K562 (cell line): ENCODE measurements around the gene TLR2.

Experiments used
- FOXJ3 ChIP-seq: sonication (generic); formaldehyde crosslinking; IDR thresholded peaks from 2 replicates; pipeline ENCODE4 v1.4.0; 2020; ENCODE audit warnings: mild to moderate bottlenecking, missing genetic modification reagents
- FOXK2 ChIP-seq, 2 experiments: fragments of 450-650 bp; IDR thresholded peaks in 1 of 2; conservative IDR thresholded peaks in 1 of 2; 2 replicates each; pipeline ENCODE4 v1.6.1; 2016; ENCODE audit warnings: low read depth in 2 of 2, mild to moderate bottlenecking in 1 of 2
- GTF2B ChIP-seq: IDR thresholded peaks from 2 replicates; pipeline ENCODE4 v1.6.1; 2011; ENCODE audit not compliant: insufficient read length; ENCODE audit errors: extremely low read depth
- KDM4B ChIP-seq, 2 experiments: fragments of 450-650 bp in 1 of 2; sonication (generic) in 1 of 2; IDR thresholded peaks; 2 replicates each; pipeline ENCODE4 v1.6.1; 2016 to 2017; ENCODE audit warnings: borderline replicate concordance in 2 of 2, antibody characterized with exemption in 1 of 2, low read depth in 1 of 2, mild to moderate bottlenecking in 1 of 2
- MXD1 ChIP-seq: fragments of 250-450 bp; sonication (Bioruptor Pico); IDR thresholded peaks from 2 replicates; pipeline ENCODE4 v1.8.0; 2021; ENCODE audit warnings: borderline replicate concordance, mild to moderate bottlenecking, moderate library complexity; ENCODE audit not compliant: poor library complexity, severe bottlenecking
- NCOR1 ChIP-seq: fragments of 450-650 bp; IDR thresholded peaks from 2 replicates; pipeline ENCODE4 v1.6.1; 2016; ENCODE audit warnings: mild to moderate bottlenecking, moderate library complexity
- NFE2L1 ChIP-seq: fragments of 450-650 bp; IDR thresholded peaks from 2 replicates; pipeline ENCODE4 v1.6.1; 2016; ENCODE audit warnings: missing genetic modification characterization, low read depth, mild to moderate bottlenecking, missing compliant biosample characterization, moderate library complexity, borderline replicate concordance
- SAFB ChIP-seq: fragments of 200-400 bp; formaldehyde crosslinking; IDR thresholded peaks from 2 replicates; pipeline ENCODE4 v1.6.1; 2017; ENCODE audit warnings: low read depth, low read length, borderline replicate concordance
- SIX5 ChIP-seq, 2 experiments: IDR thresholded peaks; 2 replicates each; pipeline ENCODE4 v1.6.1; 2011; ENCODE audit warnings: low read length in 2 of 2, borderline replicate concordance in 1 of 2, low read depth in 1 of 2, mild to moderate bottlenecking in 1 of 2, moderate library complexity in 1 of 2; ENCODE audit not compliant: insufficient read depth in 1 of 2
- ZNF24 ChIP-seq: fragments of 450-650 bp; IDR thresholded peaks from 2 replicates; pipeline ENCODE4 v1.6.1; 2016
- TF ChIP-seq, protein P1 (sequence below): fragments of 450-650 bp; IDR thresholded peaks from 2 replicates; pipeline ENCODE4 v1.6.1; 2017; ENCODE audit warnings: mild to moderate bottlenecking, moderate library complexity
- TF ChIP-seq, protein P2 (sequence below): sonication (generic); formaldehyde crosslinking; IDR thresholded peaks from 2 replicates; pipeline ENCODE4 v1.5.0; 2020; ENCODE audit warnings: missing genetic modification reagents
- TF ChIP-seq, protein P3 (sequence below): sonication (generic); formaldehyde crosslinking; IDR thresholded peaks from 2 replicates; pipeline ENCODE4 v1.8.1; 2023; ENCODE audit warnings: mild to moderate bottlenecking, missing genetic modification reagents

- TF ChIP-seq NFE2L1, result no peak
- no peak for TF ChIP-seq FOXK2 (conservative IDR thresholded peaks at IDR 0.05 in 1 of 2, IDR thresholded peaks at IDR 0.05 in 1 of 2; ENCODE audit: low read depth in 2 of 2)
- TF ChIP-seq NCOR1, result no peak
- TF ChIP-seq, protein P1, sequence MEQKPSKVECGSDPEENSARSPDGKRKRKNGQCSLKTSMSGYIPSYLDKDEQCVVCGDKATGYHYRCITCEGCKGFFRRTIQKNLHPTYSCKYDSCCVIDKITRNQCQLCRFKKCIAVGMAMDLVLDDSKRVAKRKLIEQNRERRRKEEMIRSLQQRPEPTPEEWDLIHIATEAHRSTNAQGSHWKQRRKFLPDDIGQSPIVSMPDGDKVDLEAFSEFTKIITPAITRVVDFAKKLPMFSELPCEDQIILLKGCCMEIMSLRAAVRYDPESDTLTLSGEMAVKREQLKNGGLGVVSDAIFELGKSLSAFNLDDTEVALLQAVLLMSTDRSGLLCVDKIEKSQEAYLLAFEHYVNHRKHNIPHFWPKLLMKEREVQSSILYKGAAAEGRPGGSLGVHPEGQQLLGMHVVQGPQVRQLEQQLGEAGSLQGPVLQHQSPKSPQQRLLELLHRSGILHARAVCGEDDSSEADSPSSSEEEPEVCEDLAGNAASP, result no peak
- TF ChIP-seq SIX5 (IDR thresholded peaks at IDR 0.05; ENCODE audit: borderline replicate concordance in 1 of 2, insufficient read depth in 1 of 2, low read depth in 1 of 2, low read length in 2 of 2), result no peak
- no peak for TF ChIP-seq GTF2B
- no peak for TF ChIP-seq FOXJ3 (CRISPR knock-in tag)
- TF ChIP-seq, protein P2, sequence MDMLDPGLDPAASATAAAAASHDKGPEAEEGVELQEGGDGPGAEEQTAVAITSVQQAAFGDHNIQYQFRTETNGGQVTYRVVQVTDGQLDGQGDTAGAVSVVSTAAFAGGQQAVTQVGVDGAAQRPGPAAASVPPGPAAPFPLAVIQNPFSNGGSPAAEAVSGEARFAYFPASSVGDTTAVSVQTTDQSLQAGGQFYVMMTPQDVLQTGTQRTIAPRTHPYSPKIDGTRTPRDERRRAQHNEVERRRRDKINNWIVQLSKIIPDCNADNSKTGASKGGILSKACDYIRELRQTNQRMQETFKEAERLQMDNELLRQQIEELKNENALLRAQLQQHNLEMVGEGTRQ (CRISPR knock-in tag), result no peak
- no peak for TF ChIP-seq KDM4B (IDR thresholded peaks at IDR 0.05; ENCODE audit: borderline replicate concordance in 2 of 2, low read depth in 1 of 2)
- no peak for TF ChIP-seq ZNF24
- TF ChIP-seq, protein P3, sequence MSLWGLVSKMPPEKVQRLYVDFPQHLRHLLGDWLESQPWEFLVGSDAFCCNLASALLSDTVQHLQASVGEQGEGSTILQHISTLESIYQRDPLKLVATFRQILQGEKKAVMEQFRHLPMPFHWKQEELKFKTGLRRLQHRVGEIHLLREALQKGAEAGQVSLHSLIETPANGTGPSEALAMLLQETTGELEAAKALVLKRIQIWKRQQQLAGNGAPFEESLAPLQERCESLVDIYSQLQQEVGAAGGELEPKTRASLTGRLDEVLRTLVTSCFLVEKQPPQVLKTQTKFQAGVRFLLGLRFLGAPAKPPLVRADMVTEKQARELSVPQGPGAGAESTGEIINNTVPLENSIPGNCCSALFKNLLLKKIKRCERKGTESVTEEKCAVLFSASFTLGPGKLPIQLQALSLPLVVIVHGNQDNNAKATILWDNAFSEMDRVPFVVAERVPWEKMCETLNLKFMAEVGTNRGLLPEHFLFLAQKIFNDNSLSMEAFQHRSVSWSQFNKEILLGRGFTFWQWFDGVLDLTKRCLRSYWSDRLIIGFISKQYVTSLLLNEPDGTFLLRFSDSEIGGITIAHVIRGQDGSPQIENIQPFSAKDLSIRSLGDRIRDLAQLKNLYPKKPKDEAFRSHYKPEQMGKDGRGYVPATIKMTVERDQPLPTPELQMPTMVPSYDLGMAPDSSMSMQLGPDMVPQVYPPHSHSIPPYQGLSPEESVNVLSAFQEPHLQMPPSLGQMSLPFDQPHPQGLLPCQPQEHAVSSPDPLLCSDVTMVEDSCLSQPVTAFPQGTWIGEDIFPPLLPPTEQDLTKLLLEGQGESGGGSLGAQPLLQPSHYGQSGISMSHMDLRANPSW (CRISPR knock-in tag), result no peak
- TF ChIP-seq MXD1 (CRISPR knock-in tag), result no peak
- TF ChIP-seq SAFB, result no peak
Observed at GRCh38 chr4:153725831-153726154, 41.7 kb downstream of the TLR2 start.
